HG02885 (cell line): ENCODE data around the gene SCUBE2.
"Not testable (repeated sequence)": the region's sequence is repeated elsewhere in the genome, so short reads cannot be mapped to it uniquely, and the experiment has no call there.

Experiments used
- ATAC-seq: cut with Tn5 transposase; IDR thresholded peaks from one replicate; pipeline ENCODE4 v1.9.1; 2021; ENCODE audit warnings: mild to moderate bottlenecking; ENCODE audit not compliant: unreplicated experiment, poor library complexity

SCUBE2 gene

DNA sequence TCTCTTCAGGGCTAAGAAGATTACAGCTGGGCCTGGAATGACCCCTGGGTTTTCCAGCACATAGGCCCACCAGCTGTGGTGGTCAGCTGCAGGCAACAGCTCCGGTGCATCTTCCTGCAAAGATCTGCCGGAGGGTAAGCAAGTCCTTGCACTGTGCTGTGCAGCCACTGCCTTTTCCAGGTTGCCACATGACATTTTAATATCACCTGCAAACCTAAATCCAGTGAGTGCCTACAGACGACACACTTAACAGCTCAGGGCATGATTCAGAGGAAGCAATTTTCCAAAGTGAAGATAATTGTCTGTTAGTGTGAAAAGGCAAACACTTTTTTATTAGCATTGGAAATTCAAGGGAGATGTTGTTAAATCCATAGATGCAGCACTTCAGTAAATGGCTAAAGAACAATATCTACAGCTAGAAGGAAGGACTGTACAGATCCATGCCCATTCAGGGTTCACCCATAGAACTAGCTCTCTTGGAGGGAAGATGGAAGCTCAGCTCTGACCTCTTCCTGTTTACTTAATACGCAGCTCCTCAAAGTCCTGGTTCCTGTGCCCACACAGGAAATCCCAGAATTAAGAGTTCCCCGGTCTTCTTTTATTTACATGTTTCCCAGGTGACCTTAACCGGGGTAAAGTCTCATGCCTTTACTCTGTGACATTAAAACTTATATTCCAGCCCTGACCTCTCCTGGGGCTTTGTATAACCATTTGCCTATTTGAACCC is 74.3 kb downstream of the SCUBE2 start:
- ATAC-seq: no peak

DNA sequence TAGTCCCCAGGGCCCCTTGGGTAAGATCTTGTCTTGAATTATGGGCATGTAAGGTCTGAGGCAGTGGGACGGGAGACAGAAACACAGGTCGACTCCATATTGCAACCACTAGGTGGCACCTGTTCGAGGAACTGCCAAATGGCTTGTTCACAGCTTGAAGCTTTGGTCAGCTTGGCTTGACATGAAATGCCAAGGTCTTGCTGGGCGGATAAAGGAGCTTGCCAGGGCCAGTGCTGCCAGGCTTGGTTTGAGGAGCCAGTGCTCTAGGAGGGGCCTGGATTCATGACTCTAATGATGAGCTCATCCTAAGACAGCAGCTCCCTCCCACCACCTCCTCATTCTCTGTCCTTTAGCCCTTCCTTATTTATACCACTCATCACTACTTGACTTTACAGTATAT is 75.7 kb downstream of the SCUBE2 start:
- ATAC-seq: peak; percentile 77

DNA sequence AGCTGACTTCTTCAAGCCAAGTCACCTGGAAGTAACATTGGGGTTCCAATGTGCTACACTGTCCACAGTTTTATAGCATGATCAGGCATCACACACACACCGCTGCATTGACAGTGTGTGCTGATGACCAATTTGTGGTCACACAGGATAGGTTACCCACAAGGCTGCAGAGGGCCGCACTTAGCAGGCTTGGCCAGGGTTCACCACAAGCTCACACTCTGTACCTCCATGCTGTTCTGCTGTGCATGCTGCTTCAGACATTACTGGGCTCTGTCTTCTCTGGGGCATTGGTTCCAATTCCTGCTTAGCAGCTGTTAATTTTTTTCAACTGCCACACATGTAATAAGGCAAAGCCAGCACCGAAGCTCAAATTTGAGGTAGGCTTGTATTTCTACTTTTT is 76.6 kb downstream of the SCUBE2 start:
- no peak for ATAC-seq

DNA sequence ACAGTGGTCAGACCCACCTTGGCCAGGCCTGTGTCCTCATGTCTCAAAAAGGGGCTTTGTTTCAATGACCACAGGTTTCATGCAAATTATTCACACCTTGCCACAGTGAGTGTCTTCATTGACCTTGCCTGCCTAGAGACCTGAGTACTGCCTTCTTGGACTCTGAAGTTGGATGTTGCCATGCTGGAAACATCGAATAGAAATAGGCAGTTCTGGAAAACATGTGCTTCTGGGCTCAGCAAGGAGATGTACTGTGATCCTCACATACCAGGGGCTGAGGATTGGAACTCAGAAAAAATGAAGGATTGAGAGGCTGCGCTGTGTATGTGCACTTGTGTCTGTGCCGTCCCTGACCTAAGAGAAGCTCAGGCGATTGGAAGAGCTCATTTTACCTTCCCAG is 78.0 kb downstream of the SCUBE2 start:
- no peak for ATAC-seq

DNA sequence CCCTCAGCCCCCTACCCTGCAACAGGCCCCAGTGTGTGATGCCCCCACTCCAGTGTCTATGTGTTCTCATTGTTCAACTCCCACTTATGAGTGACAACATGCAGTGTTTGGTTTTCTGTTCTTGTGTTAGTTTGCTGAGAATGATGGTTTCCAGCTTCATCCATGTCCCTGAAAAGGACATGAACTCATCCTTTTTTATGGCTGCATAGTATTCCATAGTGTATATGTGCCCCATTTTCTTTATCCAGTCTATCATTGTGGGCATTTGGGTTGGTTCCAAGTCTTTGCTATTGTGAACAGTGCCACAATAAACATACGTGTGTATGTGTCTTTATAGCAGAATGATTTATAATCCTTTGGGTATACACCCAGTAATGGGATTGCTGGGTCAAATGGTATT is 81.9 kb downstream of the SCUBE2 start:
- not testable (repeated sequence) for ATAC-seq

DNA sequence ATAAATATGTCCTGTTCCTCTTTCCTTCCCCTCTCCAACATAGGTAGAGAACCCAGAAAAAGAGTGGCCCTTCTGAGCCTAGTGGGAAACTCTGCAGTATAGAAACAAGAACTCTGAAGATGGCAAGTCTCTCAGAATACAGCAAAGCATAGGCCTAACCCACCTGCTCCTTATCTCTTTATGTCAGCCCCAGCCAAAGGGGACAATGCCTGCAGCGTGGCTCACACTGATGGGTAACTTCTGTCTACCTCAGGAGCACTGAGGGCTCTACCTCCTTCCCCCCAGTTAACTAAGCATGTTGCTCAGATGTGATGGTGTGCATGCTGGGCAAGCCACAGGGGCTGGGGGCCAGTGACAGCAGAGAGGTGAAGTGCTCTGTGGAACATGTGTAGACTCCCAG is 82.7 kb downstream of the SCUBE2 start:
- no peak for ATAC-seq

DNA sequence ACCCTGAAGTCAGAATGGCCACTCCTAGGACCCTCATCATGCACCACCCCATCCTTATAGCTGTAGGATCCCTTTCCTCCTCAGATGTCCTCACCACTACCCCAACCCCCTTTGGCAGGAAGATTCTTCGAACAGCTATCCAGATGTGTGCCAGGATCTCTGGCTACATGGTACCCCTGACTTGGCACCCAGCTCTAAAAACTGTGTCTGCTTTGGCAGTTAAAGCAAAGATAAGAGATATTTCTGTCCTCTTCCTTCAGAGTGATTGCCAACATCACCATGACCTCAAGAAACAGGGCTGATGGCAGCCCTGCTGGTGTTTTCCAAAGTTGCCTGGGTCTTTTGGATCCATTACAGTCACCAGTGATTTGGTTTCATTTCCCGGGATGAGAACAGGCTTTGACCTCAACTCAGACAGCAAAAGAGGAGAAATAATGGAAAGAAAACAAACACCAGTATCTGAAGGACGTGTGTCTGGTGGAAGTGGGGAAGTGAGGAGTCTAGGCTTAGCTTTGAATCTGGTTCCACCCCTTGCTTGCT is 83.3 kb downstream of the SCUBE2 start:
- no peak for ATAC-seq

DNA sequence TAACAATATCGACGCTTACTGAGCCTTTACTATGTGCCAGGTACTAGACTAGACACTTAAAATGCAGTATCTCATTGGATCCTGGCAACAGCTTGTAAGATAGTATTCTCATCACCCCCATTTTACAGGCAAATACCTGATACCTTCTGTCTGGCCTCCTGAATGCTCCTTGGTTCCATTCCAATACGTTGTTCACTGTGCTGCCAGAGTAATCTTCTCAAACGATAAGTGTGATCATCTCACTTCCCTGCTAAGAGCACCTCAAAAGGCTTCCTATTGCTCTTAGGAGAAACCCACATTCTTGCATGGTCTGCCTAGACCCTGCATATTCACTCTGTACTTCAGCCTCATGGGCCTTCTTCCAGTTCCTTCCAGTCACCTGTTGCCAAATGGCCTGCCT is 86.3 kb downstream of the SCUBE2 start:
- no peak for ATAC-seq

DNA sequence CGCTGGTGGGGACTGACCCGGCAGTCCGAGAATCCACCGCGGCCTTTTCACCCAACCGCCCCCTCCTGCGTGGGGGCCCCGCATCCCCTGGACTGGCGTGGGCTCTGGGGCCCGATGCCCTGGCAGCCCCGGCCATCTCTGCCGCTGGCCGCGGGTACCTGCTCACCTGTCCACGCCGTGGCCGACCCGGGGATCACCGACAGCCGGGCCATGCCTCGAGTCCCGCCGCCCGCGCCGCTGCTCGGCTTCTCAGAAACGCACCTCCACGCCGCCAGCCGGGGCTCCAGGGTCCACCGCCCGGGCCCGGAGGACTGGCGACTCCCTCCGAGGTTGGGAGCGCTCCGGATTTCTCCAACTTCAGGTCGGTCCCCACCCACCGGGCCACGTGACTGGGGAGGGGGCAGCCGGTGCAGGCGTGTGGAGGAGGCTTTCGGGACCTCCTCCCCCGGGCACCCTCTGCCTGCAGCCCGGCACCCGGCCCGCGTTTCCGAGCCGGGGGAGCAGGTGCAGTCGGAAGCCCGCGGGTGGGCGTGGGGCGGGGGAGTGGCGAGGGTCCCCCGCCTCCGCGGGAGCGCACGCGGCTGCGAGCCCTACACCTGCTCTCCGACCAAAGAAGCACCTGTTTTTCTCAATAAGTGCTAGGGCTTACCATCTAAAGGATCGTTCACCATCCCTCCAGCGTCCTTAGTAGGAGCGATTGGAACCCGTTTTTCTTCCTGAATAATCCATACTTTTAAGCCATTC is 87.0 kb downstream of the SCUBE2 start:
- peak; percentile 14 for ATAC-seq

DNA sequence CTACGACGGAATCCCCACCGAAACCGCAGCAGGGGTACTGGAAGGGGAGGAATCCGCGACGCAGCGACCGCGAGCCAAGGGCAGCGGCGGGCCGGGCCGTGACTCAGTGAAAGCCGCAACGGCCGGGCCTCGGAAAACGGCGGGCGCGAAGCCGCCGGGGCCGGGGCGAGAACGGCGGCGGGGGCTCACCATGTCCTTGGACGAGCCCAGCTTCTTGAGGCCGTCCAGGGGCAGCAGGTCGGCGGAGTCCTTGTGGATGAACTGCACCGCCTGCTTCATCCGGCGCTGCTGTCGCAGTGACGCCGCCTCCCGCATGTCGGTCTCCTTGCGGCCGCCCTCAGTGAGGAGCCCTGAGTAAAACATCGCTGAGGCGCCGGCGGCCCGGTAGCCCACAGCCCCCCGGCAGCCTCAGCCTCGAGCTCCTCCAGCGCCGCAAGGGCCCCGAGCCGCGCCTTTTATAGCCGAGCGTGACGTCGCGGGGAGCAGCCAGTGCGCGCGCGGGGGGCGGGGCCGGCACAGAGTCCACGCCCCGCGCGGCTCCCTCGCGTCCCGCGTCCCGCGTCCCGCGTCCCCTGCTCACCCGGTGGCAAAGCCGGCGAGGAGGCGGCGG is 87.7 kb downstream of the SCUBE2 start, which contains the start of gene NRIP3:
Gene NRIP3 (minus strand): TSS at position 429 of the 610 bp plus-strand sequence. CDS start 66 bp downstream, at position 363.
- peak; percentile 65 for ATAC-seq

DNA sequence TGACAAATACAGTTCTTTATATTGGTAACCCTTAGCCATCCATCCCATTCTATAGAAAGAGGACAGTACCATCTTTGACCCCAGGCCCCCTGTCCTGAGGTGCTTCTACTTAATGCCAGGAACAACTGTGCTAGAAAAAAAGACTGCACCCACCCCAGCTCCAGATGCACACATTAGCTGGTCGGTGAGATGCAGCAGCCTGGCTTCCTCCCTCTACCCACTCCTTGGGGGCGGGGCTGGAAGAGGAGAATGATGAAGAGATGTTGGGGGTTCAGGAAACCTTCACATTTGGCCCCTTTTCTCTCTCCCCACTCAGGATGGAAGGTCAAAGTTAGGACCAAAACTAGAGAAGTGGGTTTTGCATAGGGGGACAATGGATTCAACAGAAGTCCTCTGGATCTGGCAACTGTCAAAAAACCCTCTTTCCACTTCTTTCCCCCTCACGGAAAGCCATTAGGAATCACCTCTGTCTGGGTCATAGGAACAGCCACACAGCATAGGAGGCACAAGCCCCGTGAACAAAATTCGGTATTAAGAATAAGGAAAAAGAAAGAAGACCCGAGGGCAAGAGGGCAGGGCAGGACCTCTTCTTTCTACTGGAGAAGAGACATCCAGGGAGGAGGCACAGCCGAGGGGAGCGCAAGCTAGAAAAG is 88.4 kb downstream of the SCUBE2 start:
- ATAC-seq: no peak

- ATAC-seq: no peak
These were observed 89.7 kb downstream of the SCUBE2 start for GRCh38 chr11:9001736-9002135.

DNA sequence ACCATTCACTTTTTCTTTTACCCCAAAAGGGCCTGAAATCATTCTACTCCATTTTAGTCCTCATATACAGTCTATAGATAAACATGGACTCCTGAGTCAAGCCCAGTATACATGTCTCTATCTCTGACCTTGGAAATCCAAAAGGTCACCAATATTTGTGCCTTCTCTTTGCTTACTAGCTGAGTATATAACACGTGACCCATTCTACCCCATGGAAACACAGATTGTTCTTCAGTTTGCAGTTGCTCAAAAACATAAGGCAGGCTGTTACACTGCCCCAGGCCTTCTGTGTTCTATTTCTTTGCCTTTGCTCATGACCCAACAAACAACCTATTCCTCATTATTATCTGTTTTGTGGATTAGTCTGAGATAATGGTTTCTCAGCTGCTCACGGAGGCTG is 93.4 kb downstream of the SCUBE2 start:
- no peak for ATAC-seq

DNA sequence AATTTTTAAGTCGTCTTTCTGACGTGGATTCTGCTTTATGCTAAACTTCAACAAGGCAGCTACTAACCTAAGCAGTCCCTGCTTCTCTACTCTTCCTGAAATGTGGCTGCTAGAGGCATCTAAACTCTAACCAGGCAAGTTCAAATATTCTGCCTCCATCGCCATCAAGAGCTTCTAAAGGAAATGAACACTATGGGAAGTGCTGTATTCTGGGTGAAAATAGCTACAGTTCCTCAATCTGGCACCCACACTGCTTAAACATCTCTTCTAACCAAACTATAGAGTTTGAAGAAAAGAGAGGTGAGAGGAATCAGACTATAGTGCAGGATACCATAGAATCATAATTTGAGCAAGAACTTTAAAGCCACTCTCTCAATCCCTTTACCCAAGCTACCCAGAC is 93.9 kb downstream of the SCUBE2 start:
- no peak for ATAC-seq

GRCh38 chr11:8989453-8989852 is 101.9 kb downstream of the SCUBE2 start:
- no peak for ATAC-seq

DNA sequence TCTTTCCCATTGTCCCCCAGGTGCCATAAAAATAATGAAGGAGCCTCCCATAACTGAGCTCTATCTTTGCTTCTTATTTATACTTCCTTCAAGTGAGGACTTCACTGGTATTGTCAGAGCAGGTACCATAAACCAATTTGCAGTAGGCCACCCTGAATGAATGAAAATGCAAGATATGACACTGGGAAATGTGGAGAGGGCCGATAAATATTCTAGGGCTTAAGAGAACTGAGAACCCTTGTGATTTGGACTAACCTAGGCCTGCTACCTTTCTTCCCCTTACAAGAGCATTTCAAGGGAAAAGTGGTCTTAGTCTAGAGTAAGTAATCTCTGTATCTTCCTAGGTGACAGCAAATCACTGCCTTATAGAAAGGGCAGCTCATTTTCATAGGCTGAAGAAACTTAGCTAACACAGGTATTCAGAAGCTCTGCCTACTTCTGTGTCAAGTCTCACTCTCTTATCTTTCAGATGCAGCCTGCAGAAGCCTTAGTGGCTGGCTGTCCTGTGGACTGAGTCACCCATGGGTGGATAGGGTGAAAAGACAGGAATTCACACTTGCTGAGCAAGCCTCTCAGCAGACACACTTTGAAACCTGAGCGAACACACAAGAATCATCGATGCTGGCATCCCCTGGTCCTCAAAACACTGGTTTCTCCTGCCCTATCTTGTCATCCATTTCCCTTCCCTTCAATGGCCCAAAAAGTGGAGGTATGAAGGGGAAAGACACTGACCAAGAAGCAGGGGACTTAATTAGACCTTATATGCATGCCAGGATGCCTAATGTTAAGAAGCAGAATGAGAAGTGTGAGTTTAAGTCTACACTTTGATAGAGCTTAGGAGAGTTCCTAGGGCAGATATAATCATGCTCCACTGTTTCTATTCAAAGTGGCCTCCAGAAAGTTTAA is 102.8 kb downstream of the SCUBE2 start:
- ATAC-seq: no peak

- ATAC-seq: no peak
These were observed 104.0 kb downstream of the SCUBE2 start for GRCh38 chr11:8987446-8987845.

DNA sequence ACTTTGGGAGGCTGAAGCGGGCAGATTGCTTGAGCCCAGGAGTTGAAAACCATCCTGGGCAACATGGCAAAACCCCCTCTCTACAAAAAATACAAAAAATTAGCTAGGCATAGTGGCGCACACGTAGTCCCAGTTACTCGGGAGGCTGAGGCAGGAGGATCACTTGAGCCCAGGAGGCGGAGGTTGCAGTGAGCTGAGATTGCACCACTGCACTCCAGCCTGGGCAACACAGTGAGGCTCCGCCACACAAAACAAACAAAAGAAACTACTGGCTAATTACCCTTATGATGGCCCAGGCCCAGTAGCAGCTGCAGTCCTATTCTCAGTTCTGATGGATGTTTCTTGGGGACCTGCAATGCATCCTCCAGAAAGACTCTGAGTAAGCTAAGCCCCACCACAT is 104.6 kb downstream of the SCUBE2 start:
- not testable (repeated sequence) for ATAC-seq

- ATAC-seq: no peak
These were observed 105.9 kb downstream of the SCUBE2 start for GRCh38 chr11:8985462-8985861.

DNA sequence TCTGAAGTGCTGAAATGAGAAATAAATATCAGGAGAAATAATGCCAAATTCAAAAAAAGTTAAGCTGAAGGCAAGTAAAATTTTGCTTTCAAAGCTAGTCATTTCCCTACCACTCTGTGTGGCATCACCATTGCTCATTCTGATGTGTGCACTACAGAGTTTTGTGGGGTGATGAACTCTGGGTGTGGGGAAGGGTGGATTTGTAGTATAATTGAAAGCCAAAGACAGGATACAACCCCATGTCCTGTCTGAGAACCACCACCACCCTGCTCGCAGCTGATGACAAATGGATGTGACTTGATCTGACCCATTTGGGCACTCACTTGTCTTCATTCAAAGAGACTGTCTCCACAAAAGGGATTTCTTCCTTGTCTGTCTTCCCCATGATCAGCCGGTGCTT is 107.8 kb downstream of the SCUBE2 start:
- no peak for ATAC-seq
